HepG2 (cell line): ENCODE measurements around the gene BSG. TPM values are rescaled to one million over a fixed set of nuclear protein-coding genes. Genes with fewer than 3 reads are reported as not detected.

Experiments used
- E2F5 ChIP-seq: sonication (generic); formaldehyde crosslinking; conservative IDR thresholded peaks from 2 replicates; pipeline ENCODE4 v1.4.0; 2020; ENCODE audit warnings: missing genetic modification reagents
- HMGXB4 ChIP-seq, 2 experiments: sonication (generic) in 1 of 2; formaldehyde crosslinking in 1 of 2; IDR thresholded peaks; 2 replicates each; pipeline versions ENCODE4 v1.4.0 to v1.6.1; 2018 to 2020; ENCODE audit warnings: missing genetic modification reagents in 2 of 2, borderline replicate concordance in 1 of 2, low read depth in 1 of 2, mild to moderate bottlenecking in 1 of 2, missing biosample characterization in 1 of 2
- HNF1A ChIP-seq, 2 experiments: sonication (generic) in 1 of 2; formaldehyde crosslinking in 1 of 2; IDR thresholded peaks; 2 replicates each; pipeline versions ENCODE4 v1.4.0 to v1.6.1; 2016 to 2020; ENCODE audit warnings: borderline replicate concordance in 1 of 2, low read depth in 1 of 2, mild to moderate bottlenecking in 1 of 2, missing genetic modification reagents in 1 of 2
- HOXA7 ChIP-seq: sonication (generic); formaldehyde crosslinking; IDR thresholded peaks from 2 replicates; pipeline ENCODE4 v1.8.1; 2022; ENCODE audit warnings: mild to moderate bottlenecking, missing genetic modification reagents, moderate library complexity
- KDM5A ChIP-seq: fragments of 200-600 bp; sonication (generic); IDR thresholded peaks from 2 replicates; pipeline ENCODE4 v1.7.0; 2018; ENCODE audit warnings: antibody characterized with exemption, mild to moderate bottlenecking, low read length, borderline replicate concordance
- MIER2 ChIP-seq: IDR thresholded peaks from 2 replicates; pipeline ENCODE4 v1.6.1; 2016; ENCODE audit warnings: missing biosample characterization, missing genetic modification reagents
- NFIB ChIP-seq: sonication (generic); formaldehyde crosslinking; IDR thresholded peaks from 2 replicates; pipeline ENCODE4 v1.9.0; 2021; ENCODE audit warnings: missing genetic modification reagents, mild to moderate bottlenecking, borderline replicate concordance
- NR3C1 ChIP-seq: sonication (generic); formaldehyde crosslinking; IDR thresholded peaks from 2 replicates; pipeline ENCODE4 v1.4.0; 2020; ENCODE audit warnings: missing genetic modification reagents
- PAX8 ChIP-seq: sonication (generic); formaldehyde crosslinking; IDR thresholded peaks from 2 replicates; pipeline ENCODE4 v1.8.0; 2022; ENCODE audit warnings: mild to moderate bottlenecking, missing genetic modification reagents, borderline replicate concordance
- RARG ChIP-seq: sonication (generic); formaldehyde crosslinking; IDR thresholded peaks from 2 replicates; pipeline ENCODE4 v1.4.0; 2020; ENCODE audit warnings: low read depth, mild to moderate bottlenecking, missing genetic modification reagents
- RBM22 ChIP-seq: fragments of 200-400 bp; formaldehyde crosslinking; optimal IDR thresholded peaks from 2 replicates; pipeline ENCODE3; 2017; ENCODE audit warnings: mild to moderate bottlenecking, low read length, moderate library complexity
- SIX4 ChIP-seq: sonication (generic); formaldehyde crosslinking; IDR thresholded peaks from 2 replicates; pipeline ENCODE4 v1.4.0; 2020; ENCODE audit warnings: missing genetic modification reagents
- SKI ChIP-seq: fragments of 450-650 bp; IDR thresholded peaks from one replicate; pipeline ENCODE4 v1.6.1; 2018; ENCODE audit warnings: mild to moderate bottlenecking; ENCODE audit not compliant: partially characterized antibody
- SOX5 ChIP-seq: IDR thresholded peaks from 2 replicates; pipeline ENCODE4 v1.6.1; 2016; ENCODE audit warnings: borderline replicate concordance
- SSRP1 ChIP-seq: IDR thresholded peaks from 2 replicates; pipeline ENCODE4 v1.6.1; 2016; ENCODE audit warnings: control low read depth
- TARDBP ChIP-seq: sonication (generic); formaldehyde crosslinking; IDR thresholded peaks from 2 replicates; pipeline ENCODE4 v1.8.0; 2022; ENCODE audit warnings: mild to moderate bottlenecking, missing genetic modification reagents
- XBP1 ChIP-seq: sonication (generic); formaldehyde crosslinking; IDR thresholded peaks from 2 replicates; pipeline ENCODE4 v1.5.0; 2020; ENCODE audit warnings: missing genetic modification reagents
- ZIK1 ChIP-seq: sonication (generic); formaldehyde crosslinking; IDR thresholded peaks from 2 replicates; pipeline ENCODE4 v1.5.0; 2020; ENCODE audit warnings: mild to moderate bottlenecking, low read depth, missing genetic modification reagents, borderline replicate concordance
- ZNF326 ChIP-seq: sonication (generic); formaldehyde crosslinking; IDR thresholded peaks from 2 replicates; pipeline ENCODE4 v1.4.0; 2020; ENCODE audit warnings: missing genetic modification reagents, borderline replicate concordance
- ZNF431 ChIP-seq: sonication (generic); formaldehyde crosslinking; IDR thresholded peaks from 2 replicates; pipeline ENCODE4 v1.9.0; 2022; ENCODE audit warnings: missing genetic modification reagents, low read depth, mild to moderate bottlenecking, borderline replicate concordance
- ZNF570 ChIP-seq: sonication (generic); formaldehyde crosslinking; IDR thresholded peaks from 2 replicates; pipeline ENCODE4 v1.4.0; 2020; ENCODE audit warnings: mild to moderate bottlenecking, missing genetic modification reagents, borderline replicate concordance
- ZNF672 ChIP-seq: sonication (generic); formaldehyde crosslinking; IDR thresholded peaks from 2 replicates; pipeline ENCODE4 v1.8.1; 2022; ENCODE audit warnings: missing genetic modification reagents
- ZNF773 ChIP-seq: sonication (generic); formaldehyde crosslinking; IDR thresholded peaks from 2 replicates; pipeline ENCODE4 v1.4.0; 2020; ENCODE audit warnings: missing genetic modification reagents, borderline replicate concordance
- ZNF782 ChIP-seq: sonication (generic); formaldehyde crosslinking; IDR thresholded peaks from 2 replicates; pipeline ENCODE4 v1.4.0; 2020; ENCODE audit warnings: missing genetic modification reagents, mild to moderate bottlenecking, borderline replicate concordance
- ZNF891 ChIP-seq: sonication (generic); formaldehyde crosslinking; IDR thresholded peaks from 2 replicates; pipeline ENCODE4 v1.5.0; 2020; ENCODE audit warnings: mild to moderate bottlenecking, missing genetic modification reagents
- polyA plus RNA-seq, 8 experiments: library from polyadenylated mRNA; depleted of rRNA in 3 of 8; stranded (reverse) in 7 of 8; unstranded in 1 of 8; fragments of >200 nt; fragmentation: Illumina TruSeq in 4 of 8; extraction: Trizol in 4 of 8; gene quantifications; 2 replicates each; pipeline versions ENCODE4 v1.2.1 to v1.2.3, GENCODE V29; 2011 to 2016; ENCODE audit warnings: low read depth in 4 of 8, missing spikeins in 1 of 8, mixed read lengths in 1 of 8; ENCODE audit not compliant: insufficient read depth in 1 of 8
- total RNA-seq, 5 experiments: library from RNA; depleted of rRNA; stranded (reverse); fragments of >200 nt; fragmentation: Illumina TruSeq; extraction: Trizol; gene quantifications; 2 replicates each; pipeline ENCODE4 v1.2.3, GENCODE V29; 2016; ENCODE audit warnings: low read depth in 1 of 5

BSG gene
- total and polyA plus RNA-seq, 2 of the 13 experiments (the other 11 are each of a cell fraction or from before 2014, with no cell fraction given), result 309 to 754 TPM

- no peak for TF ChIP-seq HNF1A (IDR thresholded peaks at IDR 0.05; ENCODE audit: low read depth)
- peak; percentile 79 for TF ChIP-seq HNF1A (CRISPR knock-in tag; IDR thresholded peaks at IDR 0.05; ENCODE audit: borderline replicate concordance)
- no peak for TF ChIP-seq MIER2 (CRISPR knock-in tag)
- TF ChIP-seq ZNF570 (CRISPR knock-in tag), result no peak
- TF ChIP-seq SKI, result no peak
- no peak for TF ChIP-seq ZNF773 (CRISPR knock-in tag)
- TF ChIP-seq ZNF326 (CRISPR knock-in tag), result no peak
- TF ChIP-seq KDM5A, result no peak
- no peak for TF ChIP-seq SSRP1 (CRISPR knock-in tag)
- no peak for TF ChIP-seq ZNF891 (CRISPR knock-in tag)
- no peak for TF ChIP-seq E2F5 (CRISPR knock-in tag)
- TF ChIP-seq NFIB (CRISPR knock-in tag), result no peak
- TF ChIP-seq SIX4 (CRISPR knock-in tag), result no peak
- no peak for TF ChIP-seq RBM22
- TF ChIP-seq NR3C1 (CRISPR knock-in tag), result no peak
- TF ChIP-seq ZNF782, result no peak
- TF ChIP-seq RARG (CRISPR knock-in tag), result no peak
- peak; percentile 91 for TF ChIP-seq TARDBP
- no peak for TF ChIP-seq ZNF672 (CRISPR knock-in tag)
- no peak for TF ChIP-seq HOXA7 (CRISPR knock-in tag)
- peak; percentile 36; the same call in 1 of the 2 replicates for TF ChIP-seq SOX5 (CRISPR knock-in tag)
- peak in 1 of 2 experiments; percentile 45; a peak in 1 of 4 replicates for TF ChIP-seq HMGXB4 (CRISPR knock-in tag; IDR thresholded peaks at IDR 0.05; ENCODE audit: borderline replicate concordance in 1 of 2, low read depth in 1 of 2)
- no peak for TF ChIP-seq ZNF431 (CRISPR knock-in tag)
- no peak for TF ChIP-seq PAX8
- TF ChIP-seq XBP1 (CRISPR knock-in tag), result no peak
- TF ChIP-seq ZIK1 (CRISPR knock-in tag), result no peak
These were observed 48.2 kb upstream of the BSG start (continued) for GRCh38 chr19:524062-524674.
